ENCODE measurements around the gene DDX39A.

GRCh38 chr19:14383661-14384555 is 35.2 kb downstream of the DDX39A start:
- TF ChIP-seq EZH2 (IDR thresholded peaks at IDR 0.05; ENCODE audit: borderline replicate concordance, insufficient read depth, low read length, poor library complexity, severe bottlenecking) (no peak), CTCF (IDR thresholded peaks at IDR 0.05; ENCODE audit: poor library complexity, severe bottlenecking) (no peak), TAF1 (IDR thresholded peaks at IDR 0.05; ENCODE audit: low read depth) (no peak), POLR2AphosphoS5 (IDR thresholded peaks at IDR 0.05) (no peak), RAD21 (conservative IDR thresholded peaks at IDR 0.05) (no peak)
